Cardiac muscle cell (in vitro differentiated cells and primary cell): ENCODE measurements around the gene CAMK2D. TPM values are rescaled to one million over a fixed set of nuclear protein-coding genes. Genes with fewer than 3 reads are reported as not detected.

Experiments
- DNase-seq, 2 donors: peaks; one replicate each; pipeline versions ENCODE4 v3.0.0 to v3.0.0-alpha.2; 2010 to 2017; ENCODE audit warnings: low read depth in 1 of 2, low spot score in 1 of 2
- H3K27ac ChIP-seq: fragments of 200-600 bp; sonication (generic); 2 replicates; pipeline ENCODE4 v1.5.1; 2016
- H3K27me3 ChIP-seq: fragments of 200-600 bp; sonication (generic); 2 replicates; pipeline ENCODE4 v1.6.0; 2016; ENCODE audit warnings: control low read depth
- H3K36me3 ChIP-seq: fragments of 200-600 bp; sonication (generic); 2 replicates; pipeline ENCODE4 v1.5.1; 2016; ENCODE audit warnings: control low read depth
- H3K4me1 ChIP-seq: fragments of 200-600 bp; sonication (generic); 2 replicates; pipeline ENCODE4 v1.8.1; 2017; ENCODE audit warnings: low read depth, mild to moderate bottlenecking, mixed run types
- H3K4me3 ChIP-seq: fragments of 200-600 bp; sonication (generic); 2 replicates; pipeline ENCODE4 v1.5.1; 2016; ENCODE audit warnings: mild to moderate bottlenecking
- H3K9me3 ChIP-seq: fragments of 200-600 bp; sonication (generic); 2 replicates; pipeline ENCODE4 v1.5.1; 2017; ENCODE audit warnings: low read depth, mild to moderate bottlenecking, control low read depth
- polyA plus RNA-seq: library from polyadenylated mRNA; unstranded; fragments of >200 nt; fragmentation: Nextera tagmentation; extraction: Ambion mirVana; gene quantifications from 2 replicates; pipeline ENCODE4 v1.2.1, GENCODE V29; 2016
- total RNA-seq: library from RNA; depleted of rRNA; stranded (reverse); fragments of >200 nt; gene quantifications from 2 replicates; pipeline ENCODE4 v1.2.3, GENCODE V29; 2016
- TF ChIP-seq, protein P1 (sequence below): IDR thresholded peaks from 2 replicates; pipeline ENCODE4 v1.5.1; 2012; ENCODE audit warnings: low read depth, mild to moderate bottlenecking, low read length

The CAMK2D gene
- total and polyA plus RNA-seq, 2 experiments from 2014 or later: 60.6 to 84.7 TPM

DNA sequence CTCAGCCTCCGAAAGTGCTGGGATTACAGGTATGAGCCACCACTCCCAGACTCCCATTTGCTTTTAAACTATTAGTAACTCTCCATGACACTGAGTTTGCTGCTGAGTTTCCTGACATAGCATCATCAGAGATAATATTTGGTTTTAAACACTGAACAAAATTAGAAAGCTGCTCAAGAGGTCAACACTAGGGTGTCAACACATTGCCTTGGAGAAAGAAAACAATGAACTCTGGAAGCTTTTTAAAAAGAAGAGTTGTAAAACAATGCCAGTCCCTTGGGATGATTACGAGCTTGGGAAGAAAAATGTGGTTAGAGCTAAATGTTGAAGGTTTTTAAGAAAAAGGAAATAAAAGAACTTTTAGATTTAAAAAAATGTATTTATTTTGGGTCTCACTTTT, 264.8 kb downstream of the CAMK2D start:
- H3K27ac ChIP-seq: no peak overlapping the region
- TF ChIP-seq, protein P1, sequence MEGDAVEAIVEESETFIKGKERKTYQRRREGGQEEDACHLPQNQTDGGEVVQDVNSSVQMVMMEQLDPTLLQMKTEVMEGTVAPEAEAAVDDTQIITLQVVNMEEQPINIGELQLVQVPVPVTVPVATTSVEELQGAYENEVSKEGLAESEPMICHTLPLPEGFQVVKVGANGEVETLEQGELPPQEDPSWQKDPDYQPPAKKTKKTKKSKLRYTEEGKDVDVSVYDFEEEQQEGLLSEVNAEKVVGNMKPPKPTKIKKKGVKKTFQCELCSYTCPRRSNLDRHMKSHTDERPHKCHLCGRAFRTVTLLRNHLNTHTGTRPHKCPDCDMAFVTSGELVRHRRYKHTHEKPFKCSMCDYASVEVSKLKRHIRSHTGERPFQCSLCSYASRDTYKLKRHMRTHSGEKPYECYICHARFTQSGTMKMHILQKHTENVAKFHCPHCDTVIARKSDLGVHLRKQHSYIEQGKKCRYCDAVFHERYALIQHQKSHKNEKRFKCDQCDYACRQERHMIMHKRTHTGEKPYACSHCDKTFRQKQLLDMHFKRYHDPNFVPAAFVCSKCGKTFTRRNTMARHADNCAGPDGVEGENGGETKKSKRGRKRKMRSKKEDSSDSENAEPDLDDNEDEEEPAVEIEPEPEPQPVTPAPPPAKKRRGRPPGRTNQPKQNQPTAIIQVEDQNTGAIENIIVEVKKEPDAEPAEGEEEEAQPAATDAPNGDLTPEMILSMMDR: no peak
- peaks cover 2% of the 10 kb centered on the region for H3K36me3 ChIP-seq
- no peaks in the 10 kb centered on the region for H3K9me3 ChIP-seq
- H3K4me3 ChIP-seq: no peak overlapping the region
- peak in 1 of 2 donors; percentile 16 for DNase-seq
- no peaks in the 10 kb centered on the region for H3K4me1 ChIP-seq
- H3K27me3 ChIP-seq: no peaks in the 10 kb centered on the region

DNA sequence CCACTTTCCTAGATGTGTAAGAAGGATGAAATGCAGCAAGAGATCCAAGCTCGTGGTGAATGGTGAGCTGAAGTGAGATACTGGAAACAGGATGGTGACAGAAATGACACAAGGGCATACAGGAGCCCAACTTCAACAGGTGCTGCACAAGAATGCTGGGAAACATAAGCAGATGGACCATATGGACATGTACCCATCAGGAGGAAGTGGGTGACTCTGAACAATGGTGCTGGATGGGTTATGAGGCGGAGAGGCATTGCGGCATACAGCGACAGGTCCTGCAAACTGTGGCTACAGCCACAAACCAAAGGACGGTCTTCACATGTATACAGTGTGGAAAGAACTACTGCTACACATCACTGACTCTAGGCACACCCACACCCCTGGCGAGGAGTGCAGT, 265.7 kb downstream of the CAMK2D start:
- Histone ChIP-seq H3K4me3 (no peak overlapping the region), H3K9me3 (no peaks in the 10 kb centered on the region), H3K27me3 (no peaks in the 10 kb centered on the region), H3K4me1 (no peaks in the 10 kb centered on the region), H3K36me3 (peaks cover 2% of the 10 kb centered on the region), H3K27ac (no peak overlapping the region)
- TF ChIP-seq, protein P1: no peak
- DNase-seq: no peak

DNA sequence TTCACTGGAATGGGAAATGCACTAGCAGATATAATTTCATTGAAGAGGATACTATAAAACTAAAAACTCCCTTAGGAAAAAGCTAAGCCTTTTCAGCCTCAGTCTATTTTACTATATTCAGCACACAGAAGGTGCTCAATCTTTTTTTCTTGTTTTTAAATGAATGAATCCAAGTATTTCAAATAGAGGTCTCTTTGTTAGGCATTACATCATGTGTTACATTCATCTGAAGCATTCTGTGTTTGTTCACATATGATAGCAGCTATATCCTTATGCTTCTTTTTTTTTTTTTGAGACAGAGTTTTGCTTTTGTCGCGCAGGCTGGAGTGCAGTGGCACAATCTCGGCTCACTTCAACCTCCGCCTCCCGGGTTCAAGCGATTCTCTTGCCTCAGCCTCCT, 278.4 kb downstream of the CAMK2D start:
- no peak overlapping the region for H3K4me3 ChIP-seq
- TF ChIP-seq, protein P1: no peak
- no peak overlapping the region for H3K27ac ChIP-seq
- no peak for DNase-seq
- no peaks in the 10 kb centered on the region for H3K36me3 ChIP-seq
- no peaks in the 10 kb centered on the region for H3K4me1 ChIP-seq
- no peaks in the 10 kb centered on the region for H3K27me3 ChIP-seq
- H3K9me3 ChIP-seq: no peaks in the 10 kb centered on the region

DNA sequence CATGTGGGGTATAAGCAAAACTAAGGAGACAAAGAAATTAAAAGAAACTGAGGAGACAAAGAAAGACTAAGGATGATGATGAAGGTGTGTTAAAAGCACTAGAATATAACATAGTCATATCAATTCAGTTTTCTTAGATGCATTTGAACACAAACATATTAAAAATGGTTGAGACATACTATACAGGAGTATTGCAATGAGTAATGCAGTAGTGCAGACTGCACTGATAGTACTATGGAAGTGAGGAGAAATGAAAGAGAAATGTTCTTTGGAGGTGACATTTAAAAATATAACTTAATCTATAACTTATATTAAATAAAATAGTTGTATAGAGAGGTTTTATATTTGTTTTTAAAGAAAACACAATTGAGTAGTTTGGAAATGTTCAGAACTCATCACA, 279.2 kb downstream of the CAMK2D start:
- H3K27ac ChIP-seq: no peak overlapping the region
- DNase-seq: no peak
- TF ChIP-seq, protein P1: no peak
- H3K4me3 ChIP-seq: no peak overlapping the region
- no peaks in the 10 kb centered on the region for H3K9me3 ChIP-seq
- no peaks in the 10 kb centered on the region for H3K4me1 ChIP-seq
- no peaks in the 10 kb centered on the region for H3K27me3 ChIP-seq
- no peaks in the 10 kb centered on the region for H3K36me3 ChIP-seq

DNA sequence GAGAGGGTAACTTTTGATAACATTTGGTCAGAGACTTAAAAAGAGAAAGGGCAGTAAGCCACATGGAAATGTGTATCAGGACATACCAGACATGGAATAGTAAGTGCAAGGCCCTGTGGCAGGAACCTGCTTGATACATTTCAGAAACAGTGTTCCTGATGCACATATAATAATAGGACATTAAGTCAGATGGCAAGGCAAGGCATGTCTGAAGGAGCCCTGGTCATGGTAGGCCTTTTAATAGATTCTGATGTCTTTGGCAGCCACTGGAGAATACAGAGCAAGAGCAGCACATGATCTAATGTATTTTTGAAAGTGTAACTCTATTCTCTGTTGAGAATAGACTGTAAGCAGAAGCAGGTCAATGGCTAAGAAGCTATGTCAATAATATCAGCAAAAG, 279.7 kb downstream of the CAMK2D start:
- DNase-seq: no peak
- no peaks in the 10 kb centered on the region for H3K4me1 ChIP-seq
- no peak overlapping the region for H3K27ac ChIP-seq
- no peaks in the 10 kb centered on the region for H3K9me3 ChIP-seq
- no peak overlapping the region for H3K4me3 ChIP-seq
- H3K27me3 ChIP-seq: no peaks in the 10 kb centered on the region
- TF ChIP-seq, protein P1: no peak
- H3K36me3 ChIP-seq: no peaks in the 10 kb centered on the region

DNA sequence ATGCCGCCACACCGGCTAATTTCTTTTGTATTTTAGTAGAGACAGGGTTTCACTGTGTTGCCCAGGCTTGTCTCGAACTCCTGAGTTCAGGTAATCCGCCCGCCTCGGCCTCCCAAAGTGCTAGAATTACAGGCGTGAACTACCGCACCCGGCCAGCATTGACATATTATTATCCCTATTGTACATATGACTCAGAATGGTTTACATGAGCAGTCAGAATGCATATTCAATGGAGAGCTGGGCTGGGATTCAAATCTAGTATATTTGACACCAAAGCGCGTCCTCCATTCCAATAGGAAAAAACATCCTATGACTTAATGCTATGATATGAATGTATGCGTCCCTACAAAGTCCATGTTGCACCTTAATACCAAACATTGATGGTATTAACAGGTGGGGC, 281.4 kb downstream of the CAMK2D start:
- Histone ChIP-seq H3K4me3 (no peak overlapping the region), H3K36me3 (no peaks in the 10 kb centered on the region), H3K9me3 (no peaks in the 10 kb centered on the region), H3K27ac (no peak overlapping the region), H3K4me1 (no peaks in the 10 kb centered on the region), H3K27me3 (no peaks in the 10 kb centered on the region)
- DNase-seq: no peak
- TF ChIP-seq, protein P1: no peak
